DND-41 (cell line): ENCODE measurements around the gene NECTIN1.

ENCODE experiments used
- EZH2 ChIP-seq: IDR thresholded peaks from 3 replicates; pipeline ENCODE4 v1.6.1; 2012; ENCODE audit warnings: borderline replicate concordance, low read depth, mild to moderate bottlenecking, moderate library complexity, low read length, inconsistent platforms; ENCODE audit not compliant: severe bottlenecking
- TF ChIP-seq, protein P1 (sequence below): IDR thresholded peaks from 2 replicates; pipeline ENCODE4 v1.5.1; 2012; ENCODE audit warnings: borderline replicate concordance, low read length, moderate library complexity, mild to moderate bottlenecking; ENCODE audit not compliant: poor library complexity, severe bottlenecking; ENCODE audit errors: extremely low read depth

GRCh38 chr11:119650251-119650650 is 78.7 kb downstream of the NECTIN1 start:
- TF ChIP-seq, protein P1, sequence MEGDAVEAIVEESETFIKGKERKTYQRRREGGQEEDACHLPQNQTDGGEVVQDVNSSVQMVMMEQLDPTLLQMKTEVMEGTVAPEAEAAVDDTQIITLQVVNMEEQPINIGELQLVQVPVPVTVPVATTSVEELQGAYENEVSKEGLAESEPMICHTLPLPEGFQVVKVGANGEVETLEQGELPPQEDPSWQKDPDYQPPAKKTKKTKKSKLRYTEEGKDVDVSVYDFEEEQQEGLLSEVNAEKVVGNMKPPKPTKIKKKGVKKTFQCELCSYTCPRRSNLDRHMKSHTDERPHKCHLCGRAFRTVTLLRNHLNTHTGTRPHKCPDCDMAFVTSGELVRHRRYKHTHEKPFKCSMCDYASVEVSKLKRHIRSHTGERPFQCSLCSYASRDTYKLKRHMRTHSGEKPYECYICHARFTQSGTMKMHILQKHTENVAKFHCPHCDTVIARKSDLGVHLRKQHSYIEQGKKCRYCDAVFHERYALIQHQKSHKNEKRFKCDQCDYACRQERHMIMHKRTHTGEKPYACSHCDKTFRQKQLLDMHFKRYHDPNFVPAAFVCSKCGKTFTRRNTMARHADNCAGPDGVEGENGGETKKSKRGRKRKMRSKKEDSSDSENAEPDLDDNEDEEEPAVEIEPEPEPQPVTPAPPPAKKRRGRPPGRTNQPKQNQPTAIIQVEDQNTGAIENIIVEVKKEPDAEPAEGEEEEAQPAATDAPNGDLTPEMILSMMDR, result no peak
- TF ChIP-seq EZH2, result no peak
